Measurements from ENCODE around the gene CHMP4B. TPM values are rescaled to one million over a fixed set of nuclear protein-coding genes. Genes with fewer than 3 reads are reported as not detected.

CHMP4B gene
- total and polyA plus RNA-seq, 7 donors: 102 to 394 (median 115) TPM

- DNase-seq: no peak
- intact Hi-C loops (cut with DNase I): no loop called here
- H3K27ac ChIP-seq: no peak overlapping the region
- H3K36me3 ChIP-seq: peaks cover 0 to 21% (median 2%) of the 10 kb centered on the region in 4 donors
- TF ChIP-seq EP300 (IDR thresholded peaks at IDR 0.05) (no peak), POLR2A (IDR thresholded peaks at IDR 0.05) (no peak), CTCF (IDR thresholded peaks at IDR 0.05) (no peak), POLR2AphosphoS5 (IDR thresholded peaks at IDR 0.05) (no peak)
- 96 to 97% methylated on average over 2 of the region's 2 CpGs for WGBS, 2 donors
- H3K4me1 ChIP-seq: no peaks in the 10 kb centered on the region
- no peaks in the 10 kb centered on the region for H3K9me3 ChIP-seq
- no peak overlapping the region for H3K4me3 ChIP-seq
- no peaks in the 10 kb centered on the region for H3K27me3 ChIP-seq
Measured at GRCh38 chr20:33767777-33768138, 43.4 kb upstream of the CHMP4B start.

- no peaks in the 10 kb centered on the region for H3K9me3 ChIP-seq
- intact Hi-C loops (cut with DNase I): no loop called here
- no peak overlapping the region for H3K4me3 ChIP-seq
- no peaks in the 10 kb centered on the region for H3K27me3 ChIP-seq
- peaks cover 0 to 21% (median 2%) of the 10 kb centered on the region in 4 donors for H3K36me3 ChIP-seq
- no peak for DNase-seq
- TF ChIP-seq POLR2A (IDR thresholded peaks at IDR 0.05) (no peak), POLR2AphosphoS5 (IDR thresholded peaks at IDR 0.05) (no peak), EP300 (IDR thresholded peaks at IDR 0.05) (no peak), CTCF (IDR thresholded peaks at IDR 0.05) (no peak)
- no peaks in the 10 kb centered on the region for H3K4me1 ChIP-seq
- H3K27ac ChIP-seq: no peak overlapping the region
- 88 to 92% methylated on average over 4 of the region's 4 CpGs for WGBS, 2 donors
Measured at GRCh38 chr20:33769043-33769442, 42.1 kb upstream of the CHMP4B start.

- H3K36me3 ChIP-seq: peaks cover 0 to 21% (median 2%) of the 10 kb centered on the region in 4 donors
- H3K4me1 ChIP-seq: no peaks in the 10 kb centered on the region
- TF ChIP-seq POLR2AphosphoS5 (IDR thresholded peaks at IDR 0.05) (no peak), EP300 (IDR thresholded peaks at IDR 0.05) (no peak), CTCF (IDR thresholded peaks at IDR 0.05) (no peak), POLR2A (IDR thresholded peaks at IDR 0.05) (no peak)
- no peak overlapping the region for H3K4me3 ChIP-seq
- intact Hi-C loops (cut with DNase I): no loop called here
- H3K27ac ChIP-seq: no peak overlapping the region
- no peak for DNase-seq
- no peaks in the 10 kb centered on the region for H3K9me3 ChIP-seq
- no peaks in the 10 kb centered on the region for H3K27me3 ChIP-seq
- 52 to 84% methylated on average over 10 of the region's 10 CpGs for WGBS, 2 donors
Measured at GRCh38 chr20:33770005-33770404, 41.1 kb upstream of the CHMP4B start.

- intact Hi-C loops (cut with DNase I): no loop called here
- DNase-seq: no peak
- Histone ChIP-seq H3K27me3 (no peaks in the 10 kb centered on the region), H3K4me1 (no peaks in the 10 kb centered on the region), H3K9me3 (no peaks in the 10 kb centered on the region), H3K36me3 (peaks cover 0 to 19% (median 2%) of the 10 kb centered on the region in 4 donors), H3K4me3 (no peak overlapping the region), H3K27ac (no peak overlapping the region)
- WGBS, 2 donors: 92 to 95% methylated on average over 5 of the region's 5 CpGs
- TF ChIP-seq CTCF (IDR thresholded peaks at IDR 0.05): no peak
- no peak for TF ChIP-seq POLR2A (IDR thresholded peaks at IDR 0.05)
- TF ChIP-seq POLR2AphosphoS5 (IDR thresholded peaks at IDR 0.05): no peak
- no peak for TF ChIP-seq EP300 (IDR thresholded peaks at IDR 0.05)
Measured at GRCh38 chr20:33771938-33772337, 39.2 kb upstream of the CHMP4B start.

- H3K27ac ChIP-seq: no peak overlapping the region
- no peaks in the 10 kb centered on the region for H3K9me3 ChIP-seq
- WGBS, 2 donors: 96 to 98% methylated on average over 3 of the region's 3 CpGs
- H3K36me3 ChIP-seq: peaks cover 0 to 14% (median 2%) of the 10 kb centered on the region in 4 donors
- H3K27me3 ChIP-seq: no peaks in the 10 kb centered on the region
- no peaks in the 10 kb centered on the region for H3K4me1 ChIP-seq
- no peak for DNase-seq
- no peak overlapping the region for H3K4me3 ChIP-seq
- intact Hi-C loops (cut with DNase I): no loop called here
- TF ChIP-seq POLR2A (IDR thresholded peaks at IDR 0.05) (no peak), EP300 (IDR thresholded peaks at IDR 0.05) (no peak), POLR2AphosphoS5 (IDR thresholded peaks at IDR 0.05) (no peak), CTCF (IDR thresholded peaks at IDR 0.05) (no peak)
Measured at GRCh38 chr20:33772439-33772838, 38.7 kb upstream of the CHMP4B start.

All from sigmoid colon (tissue), 7 donors.